CD4-positive, alpha-beta memory T cell (primary cell): ENCODE measurements around the gene MSI2. TPM values are rescaled to one million over a fixed set of nuclear protein-coding genes. Genes with fewer than 3 reads are reported as not detected.
A peak's percentile ranks its signal among the peaks of the same experiment; 100 is the strongest.

ENCODE experiments used
- CTCF ChIA-PET: fragments of 350-600 bp; sonication (Branson Sonifier 250); formaldehyde crosslinking; loops from one replicate; lab custom pipeline; 2021; ENCODE audit warnings: inconsistent platforms; ENCODE audit not compliant: partially characterized antibody; lab: Charles Lee
- POLR2A ChIA-PET: fragments of 350-600 bp; sonication (Branson Sonifier 250); formaldehyde crosslinking; loops from one replicate; lab custom pipeline; 2021; ENCODE audit not compliant: partially characterized antibody; lab: Charles Lee
- DNase-seq, 5 donors: peaks; one replicate each; pipeline versions ENCODE4 v3.0.0 to v3.0.0-alpha.2; 2020 to 2022; ENCODE audit warnings: mixed read lengths in 1 of 5
- H3K27ac ChIP-seq: one replicate; pipeline ENCODE4 v1.7.0; 2013; ENCODE audit warnings: low read depth, low read length
- H3K27me3 ChIP-seq: 2 replicates; pipeline ENCODE4 v1.7.0; 2013; ENCODE audit warnings: mild to moderate bottlenecking, low read length, moderate library complexity; ENCODE audit not compliant: insufficient read depth
- H3K36me3 ChIP-seq: 2 replicates; pipeline ENCODE4 v1.7.0; 2013; ENCODE audit warnings: mild to moderate bottlenecking, low read length, moderate library complexity; ENCODE audit not compliant: insufficient read depth
- H3K4me1 ChIP-seq: 2 replicates; pipeline ENCODE4 v1.7.0; 2013; ENCODE audit warnings: mild to moderate bottlenecking, low read length, moderate library complexity; ENCODE audit not compliant: insufficient read depth
- H3K4me3 ChIP-seq, 2 donors: one replicate each; pipeline ENCODE4 v1.7.0; 2013; ENCODE audit warnings: low read length in 2 of 2, mild to moderate bottlenecking in 1 of 2
- H3K9me3 ChIP-seq, 2 donors: one replicate each; pipeline ENCODE4 v1.7.0; 2013; ENCODE audit warnings: low read length in 2 of 2, control low read depth in 1 of 2; ENCODE audit not compliant: control insufficient read depth in 1 of 2
- H3K27ac Mint-ChIP-seq, 7 donors: one replicate each; pipeline ENCODE4 v1.8.0; 2020 to 2021; ENCODE audit warnings: mixed read lengths in 7 of 7, mild to moderate bottlenecking in 6 of 7, inconsistent platforms in 3 of 7, moderate library complexity in 3 of 7
- H3K27me3 Mint-ChIP-seq, 2 donors: one replicate each; pipeline ENCODE4 v1.8.0; 2020 to 2021; ENCODE audit warnings: mixed read lengths in 2 of 2
- H3K36me3 Mint-ChIP-seq, 2 donors: one replicate each; pipeline ENCODE4 v1.8.0; 2020 to 2021; ENCODE audit warnings: mixed read lengths in 2 of 2, inconsistent platforms in 1 of 2, mild to moderate bottlenecking in 1 of 2
- H3K4me1 Mint-ChIP-seq, 4 donors: one replicate each; pipeline ENCODE4 v1.8.0; 2020 to 2021; ENCODE audit warnings: mixed read lengths in 4 of 4, mild to moderate bottlenecking in 1 of 4
- H3K4me3 Mint-ChIP-seq, 8 donors: one replicate each; pipeline ENCODE4 v1.8.0; 2020 to 2021; ENCODE audit warnings: mixed read lengths in 8 of 8, mild to moderate bottlenecking in 7 of 8, moderate library complexity in 6 of 8, inconsistent platforms in 3 of 8
- H3K9me3 Mint-ChIP-seq, 8 donors: one replicate each; pipeline ENCODE4 v1.8.0; 2020 to 2021; ENCODE audit warnings: mixed read lengths in 8 of 8, mild to moderate bottlenecking in 5 of 8, inconsistent platforms in 3 of 8, moderate library complexity in 1 of 8
- intact Hi-C: fragments of 100-400 bp; cut with micrococcal nuclease; formaldehyde crosslinking; loops from one replicate; pipeline ENCODE4 v1.15.1; 2023
- polyA plus RNA-seq, 2 donors: library from polyadenylated mRNA; unstranded; fragments of 300-500 nt; fragmentation: Illumina TruSeq; gene quantifications; one replicate each; pipeline ENCODE4 v1.2.3, GENCODE V29; 2021
- total RNA-seq, 2 experiments: library from RNA; stranded (reverse); gene quantifications; one replicate each; pipeline ENCODE4 v1.2.3, GENCODE V29; 2021

Gene MSI2
- total and polyA plus RNA-seq, 4 experiments from 2014 or later: 2.1 to 110 (median 55.3) TPM

- Histone ChIP-seq H3K4me3 (no peak overlapping the region), H3K36me3 (no peaks in the 10 kb centered on the region), H3K27me3 (no peaks in the 10 kb centered on the region), H3K9me3 (no peaks in the 10 kb centered on the region), H3K27ac (no peak overlapping the region), H3K4me1 (no peaks in the 10 kb centered on the region)
- Mint-ChIP-seq H3K9me3 (no peaks in the 10 kb centered on the region), H3K4me1 (peaks cover 11 to 34% (median 22%) of the 10 kb centered on the region in 4 donors), H3K4me3 (no peak overlapping the region), H3K36me3 (peaks cover 7 to 9% of the 10 kb centered on the region in 2 donors), H3K27me3 (no peaks in the 10 kb centered on the region), H3K27ac (peak overlapping the region in 1 of 7 donors; percentile 33)
- no peak for DNase-seq
- POLR2A ChIA-PET: no interaction called here
- intact Hi-C loops: no loop called here
- CTCF ChIA-PET: interaction anchor here (1.0 kb wide), 1 partner anchor 92 kb away, joined by 3 read pairs; no protein-coding TSS in a partner anchor
Measured at GRCh38 chr17:57335195-57335792, 79.0 kb downstream of the MSI2 start.

GRCh38 chr17:57337390-57337789, 81.1 kb downstream of the MSI2 start:
- CTCF ChIA-PET: no interaction called here
- DNase-seq: no peak
- H3K9me3 ChIP-seq: no peaks in the 10 kb centered on the region
- no peaks in the 10 kb centered on the region for H3K36me3 ChIP-seq
- peaks cover 16 to 50% (median 32%) of the 10 kb centered on the region in 4 donors for H3K4me1 Mint-ChIP-seq
- no peaks in the 10 kb centered on the region for H3K27me3 ChIP-seq
- POLR2A ChIA-PET: no interaction called here
- H3K4me3 ChIP-seq: no peak overlapping the region
- H3K36me3 Mint-ChIP-seq: peaks cover 11 to 20% of the 10 kb centered on the region in 2 donors
- H3K4me1 ChIP-seq: no peaks in the 10 kb centered on the region
- H3K27ac Mint-ChIP-seq: no peak overlapping the region
- H3K9me3 Mint-ChIP-seq: no peaks in the 10 kb centered on the region
- no peak overlapping the region for H3K27ac ChIP-seq
- no peak overlapping the region for H3K4me3 Mint-ChIP-seq
- no peaks in the 10 kb centered on the region for H3K27me3 Mint-ChIP-seq
- intact Hi-C loops: no loop called here

- H3K27me3 ChIP-seq: no peaks in the 10 kb centered on the region
- intact Hi-C loops: no loop called here
- no peak overlapping the region for H3K4me3 Mint-ChIP-seq
- no peak overlapping the region for H3K27ac ChIP-seq
- no peaks in the 10 kb centered on the region for H3K4me1 ChIP-seq
- H3K36me3 ChIP-seq: no peaks in the 10 kb centered on the region
- no peaks in the 10 kb centered on the region for H3K9me3 Mint-ChIP-seq
- H3K27me3 Mint-ChIP-seq: no peaks in the 10 kb centered on the region
- H3K36me3 Mint-ChIP-seq: peaks cover 12 to 20% of the 10 kb centered on the region in 2 donors
- peak overlapping the region in 1 of 7 donors; percentile 59 for H3K27ac Mint-ChIP-seq
- POLR2A ChIA-PET: no interaction called here
- CTCF ChIA-PET: no interaction called here
- H3K4me3 ChIP-seq: no peak overlapping the region
- peaks cover 17 to 55% (median 35%) of the 10 kb centered on the region in 4 donors for H3K4me1 Mint-ChIP-seq
- no peaks in the 10 kb centered on the region for H3K9me3 ChIP-seq
- DNase-seq: no peak
Measured at GRCh38 chr17:57338257-57338914, 82.1 kb downstream of the MSI2 start.

GRCh38 chr17:57340160-57340981, 84.0 kb downstream of the MSI2 start:
- Mint-ChIP-seq H3K27ac (no peak overlapping the region), H3K4me3 (no peak overlapping the region), H3K9me3 (no peaks in the 10 kb centered on the region), H3K4me1 (peaks cover 18 to 59% (median 36%) of the 10 kb centered on the region in 4 donors), H3K27me3 (no peaks in the 10 kb centered on the region), H3K36me3 (peaks cover 16 to 20% of the 10 kb centered on the region in 2 donors)
- H3K4me3 ChIP-seq: no peak overlapping the region
- H3K27me3 ChIP-seq: no peaks in the 10 kb centered on the region
- H3K27ac ChIP-seq: no peak overlapping the region
- POLR2A ChIA-PET: no interaction called here
- no peaks in the 10 kb centered on the region for H3K9me3 ChIP-seq
- no peaks in the 10 kb centered on the region for H3K4me1 ChIP-seq
- no peak for DNase-seq
- CTCF ChIA-PET: no interaction called here
- no peaks in the 10 kb centered on the region for H3K36me3 ChIP-seq
- intact Hi-C loops: no loop called here

GRCh38 chr17:57341611-57342540, 85.6 kb downstream of the MSI2 start:
- H3K27me3 Mint-ChIP-seq: no peaks in the 10 kb centered on the region
- intact Hi-C loops: no loop called here
- H3K9me3 Mint-ChIP-seq: no peaks in the 10 kb centered on the region
- no peaks in the 10 kb centered on the region for H3K4me1 ChIP-seq
- H3K27ac ChIP-seq: no peak overlapping the region
- H3K27ac Mint-ChIP-seq: peak overlapping the region in 4 of 7 donors; percentile 10 to 82 (median 35)
- H3K9me3 ChIP-seq: no peaks in the 10 kb centered on the region
- no peaks in the 10 kb centered on the region for H3K27me3 ChIP-seq
- H3K4me3 ChIP-seq: no peak overlapping the region
- no peak for DNase-seq
- H3K36me3 ChIP-seq: no peaks in the 10 kb centered on the region
- peaks cover 15 to 51% (median 28%) of the 10 kb centered on the region in 4 donors for H3K4me1 Mint-ChIP-seq
- peaks cover 19 to 21% of the 10 kb centered on the region in 2 donors for H3K36me3 Mint-ChIP-seq
- CTCF ChIA-PET: no interaction called here
- POLR2A ChIA-PET: no interaction called here
- H3K4me3 Mint-ChIP-seq: no peak overlapping the region

GRCh38 chr17:57342963-57343589, 86.8 kb downstream of the MSI2 start:
- H3K27me3 Mint-ChIP-seq: no peaks in the 10 kb centered on the region
- no peak overlapping the region for H3K27ac Mint-ChIP-seq
- Histone ChIP-seq H3K4me1 (no peaks in the 10 kb centered on the region), H3K9me3 (no peaks in the 10 kb centered on the region), H3K4me3 (no peak overlapping the region), H3K36me3 (peaks cover 1% of the 10 kb centered on the region), H3K27ac (no peak overlapping the region), H3K27me3 (no peaks in the 10 kb centered on the region)
- intact Hi-C loops: no loop called here
- no peak overlapping the region for H3K4me3 Mint-ChIP-seq
- CTCF ChIA-PET: no interaction called here
- no peaks in the 10 kb centered on the region for H3K9me3 Mint-ChIP-seq
- peaks cover 31 to 33% of the 10 kb centered on the region in 2 donors for H3K36me3 Mint-ChIP-seq
- DNase-seq: no peak
- peaks cover 16 to 51% (median 33%) of the 10 kb centered on the region in 4 donors for H3K4me1 Mint-ChIP-seq
- POLR2A ChIA-PET: no interaction called here
